Smooth muscle cell (in vitro differentiated cells): ENCODE results near the gene ZNF684. TPM values are rescaled to one million over a fixed set of nuclear protein-coding genes. Genes with fewer than 3 reads are reported as not detected.
"Not testable (repeated sequence)": the region's sequence is repeated elsewhere in the genome, so short reads cannot be mapped to it uniquely, and the experiment has no call there.

Experiments used
- DNase-seq: peaks from one replicate; lab custom pipeline; 2025; ENCODE audit not compliant: unreplicated experiment; lab: John Stamatoyannopoulos, UW
- H2AFZ ChIP-seq: fragments of 200-600 bp; sonication (generic); 2 replicates; pipeline ENCODE4 v1.6.0; 2016; ENCODE audit warnings: antibody characterized with exemption, low read depth, mild to moderate bottlenecking
- H3F3A ChIP-seq: fragments of 200-600 bp; sonication (generic); 2 replicates; pipeline ENCODE4 v1.6.0; 2017; ENCODE audit warnings: antibody characterized with exemption, low read depth
- H3K27ac ChIP-seq: fragments of 200-600 bp; sonication (generic); 2 replicates; pipeline ENCODE4 v1.5.1; 2016; ENCODE audit warnings: low read depth, mild to moderate bottlenecking
- H3K27me3 ChIP-seq: fragments of 200-600 bp; sonication (generic); 2 replicates; pipeline ENCODE4 v1.6.1; 2016; ENCODE audit warnings: low read depth, mild to moderate bottlenecking
- H3K36me3 ChIP-seq: fragments of 200-600 bp; sonication (generic); 2 replicates; pipeline ENCODE4 v1.5.1; 2016; ENCODE audit warnings: low read depth
- H3K4me1 ChIP-seq: fragments of 200-600 bp; sonication (generic); 2 replicates; pipeline ENCODE4 v1.5.1; 2016; ENCODE audit warnings: low read depth
- H3K4me2 ChIP-seq: fragments of 200-600 bp; sonication (generic); 2 replicates; pipeline ENCODE4 v1.6.0; 2016; ENCODE audit warnings: mild to moderate bottlenecking
- H3K4me3 ChIP-seq: fragments of 200-600 bp; sonication (generic); 2 replicates; pipeline ENCODE4 v1.5.1; 2016; ENCODE audit warnings: mild to moderate bottlenecking
- H3K79me2 ChIP-seq: fragments of 200-600 bp; sonication (generic); 2 replicates; pipeline ENCODE4 v1.6.0; 2016; ENCODE audit warnings: low read depth, mild to moderate bottlenecking
- H3K9ac ChIP-seq: fragments of 200-600 bp; sonication (generic); 2 replicates; pipeline ENCODE4 v1.6.0; 2016; ENCODE audit warnings: low read depth
- H3K9me3 ChIP-seq: fragments of 200-600 bp; sonication (generic); replicated peaks from 2 replicates; pipeline ENCODE4 v1.5.1; 2016; ENCODE audit warnings: low read depth
- H4K20me1 ChIP-seq: fragments of 200-600 bp; sonication (generic); 2 replicates; pipeline ENCODE4 v1.6.0; 2016; ENCODE audit warnings: low read depth
- CTCF ChIP-seq: fragments of 200-600 bp; sonication (generic); IDR thresholded peaks from 2 replicates; pipeline ENCODE4 v1.5.1; 2017; ENCODE audit warnings: borderline replicate concordance, mild to moderate bottlenecking, antibody characterized with exemption; ENCODE audit not compliant: insufficient read depth, poor library complexity, severe bottlenecking
- WGBS: methylation state at CpG from one replicate; pipeline ENCODE4 v1.1.7; 2016; ENCODE audit warnings: low lambda C conversion rate; 5-methylcytosine and 5-hydroxymethylcytosine counted together
- polyA plus RNA-seq: library from polyadenylated mRNA; unstranded; fragments of >200 nt; fragmentation: Nextera tagmentation; extraction: Ambion mirVana; gene quantifications from 2 replicates; pipeline ENCODE4 v1.2.1, GENCODE V29; 2016
- total RNA-seq: library from RNA; depleted of rRNA; stranded (reverse); fragments of >200 nt; gene quantifications from 2 replicates; pipeline ENCODE4 v1.2.3, GENCODE V29; 2014

The ZNF684 gene
- total and polyA plus RNA-seq, 2 experiments from 2014 or later = 5.5 to 8.0 TPM

GRCh38 chr1:40556121-40556520, 24.7 kb downstream of the ZNF684 start:
- Histone ChIP-seq H3K9ac (no peak overlapping the region), H3K4me2 (no peak overlapping the region), H3K27ac (no peak overlapping the region), H4K20me1 (no peaks in the 10 kb centered on the region), H3K36me3 (no peaks in the 10 kb centered on the region), H3K4me1 (no peaks in the 10 kb centered on the region), H3F3A (no peaks in the 10 kb centered on the region), H2AFZ (no peak overlapping the region), H3K4me3 (no peak overlapping the region), H3K79me2 (no peaks in the 10 kb centered on the region), H3K9me3 (no peaks in the 10 kb centered on the region), H3K27me3 (no peaks in the 10 kb centered on the region)
- 95% methylated on average over 5 of the region's 5 CpGs for WGBS
- TF ChIP-seq CTCF = no peak
- no peak for DNase-seq

- not testable (repeated sequence) for H3K27ac ChIP-seq, H3K79me2 ChIP-seq, H3K4me2 ChIP-seq, H3K4me3 ChIP-seq, H3F3A ChIP-seq, DNase-seq, H3K9me3 ChIP-seq, H4K20me1 ChIP-seq, H3K36me3 ChIP-seq, H2AFZ ChIP-seq, H3K27me3 ChIP-seq, H3K4me1 ChIP-seq, H3K9ac ChIP-seq
- 90% methylated on average over 1 of the region's 1 CpG for WGBS
Measured at GRCh38 chr1:40558241-40558640, 26.8 kb downstream of the ZNF684 start.

GRCh38 chr1:40562185-40562584, 30.7 kb downstream of the ZNF684 start:
- Histone ChIP-seq H2AFZ (no peak overlapping the region), H3K9me3 (no peaks in the 10 kb centered on the region), H4K20me1 (no peaks in the 10 kb centered on the region), H3K9ac (no peak overlapping the region), H3K36me3 (no peaks in the 10 kb centered on the region), H3K27me3 (no peaks in the 10 kb centered on the region), H3F3A (no peaks in the 10 kb centered on the region), H3K4me2 (no peak overlapping the region), H3K4me1 (no peaks in the 10 kb centered on the region), H3K79me2 (no peaks in the 10 kb centered on the region), H3K27ac (no peak overlapping the region), H3K4me3 (no peak overlapping the region)
- DNase-seq = no peak
- 89% methylated on average over 2 of the region's 2 CpGs for WGBS
- no peak for TF ChIP-seq CTCF

- H3K4me3 ChIP-seq = no peak overlapping the region
- H3K4me2 ChIP-seq = no peak overlapping the region
- no peaks in the 10 kb centered on the region for H3K36me3 ChIP-seq
- H3K9me3 ChIP-seq = no peaks in the 10 kb centered on the region
- H3K9ac ChIP-seq = no peak overlapping the region
- H3K27me3 ChIP-seq = no peaks in the 10 kb centered on the region
- DNase-seq = no peak
- no peak overlapping the region for H3K27ac ChIP-seq
- H3F3A ChIP-seq = no peaks in the 10 kb centered on the region
- TF ChIP-seq CTCF = no peak
- H3K4me1 ChIP-seq = no peaks in the 10 kb centered on the region
- H4K20me1 ChIP-seq = no peaks in the 10 kb centered on the region
- no peaks in the 10 kb centered on the region for H3K79me2 ChIP-seq
- WGBS = 88% methylated on average over 4 of the region's 4 CpGs
- no peak overlapping the region for H2AFZ ChIP-seq
Measured at GRCh38 chr1:40563266-40563665, 31.8 kb downstream of the ZNF684 start.
